A673 (cell line): Measurements from ENCODE around the gene HDAC4.

Experiments used
- CTCF ChIP-seq: fragments of 300-800, 200-600 bp; sonication (generic); conservative IDR thresholded peaks from 2 replicates; pipeline ENCODE4 v1.5.1; 2017; ENCODE audit warnings: low read depth, mild to moderate bottlenecking, antibody characterized with exemption, low read length, moderate library complexity, mixed read lengths
- EZH2 ChIP-seq: fragments of 200-600 bp; sonication (generic); IDR thresholded peaks from 2 replicates; pipeline ENCODE4 v1.6.1; 2017; ENCODE audit warnings: borderline replicate concordance, low read depth, mild to moderate bottlenecking, mixed read lengths, antibody characterized with exemption, low read length; ENCODE audit not compliant: poor library complexity, severe bottlenecking

- TF ChIP-seq CTCF (no peak), EZH2 (no peak)
These were observed 12.3 kb downstream of the HDAC4 start for GRCh38 chr2:239388236-239389151.
